ENCODE measurements around the gene RHEBL1.

RHEBL1 gene

GRCh38 chr12:49109641-49110463 is 40.1 kb upstream of the RHEBL1 start:
- Histone ChIP-seq H3K9ac (ENCODE audit: low read depth, low read length, poor library complexity) (peak overlapping the region; percentile 96), H3K14ac (ENCODE audit: low read length) (peak overlapping the region; percentile 92), H2BK5ac (ENCODE audit: low read length) (peak overlapping the region; percentile 69), H3K79me1 (ENCODE audit: low read depth, low read length) (peaks cover 4% of the 10 kb centered on the region), H2AK5ac (ENCODE audit: low read depth, low read length) (peak overlapping the region; percentile 28), H3K9me3 (replicated peaks in 1 of 2; ENCODE audit: control insufficient read depth in 2 of 2, insufficient read depth in 1 of 2, low read depth in 1 of 2, low read length in 2 of 2) (no peaks in the 10 kb centered on the region), H3K4me2 (ENCODE audit: insufficient read depth, low read length, poor library complexity, severe bottlenecking) (peak overlapping the region; percentile 61), H2AFZ (ENCODE audit: low read length) (peak overlapping the region; percentile 89), H2BK15ac (ENCODE audit: low read length) (no peak overlapping the region), H4K8ac (ENCODE audit: low read depth, low read length) (no peak overlapping the region), H3K18ac (ENCODE audit: low read length) (peak overlapping the region; percentile 98), H4K91ac (ENCODE audit: low read depth, low read length, poor library complexity) (no peak overlapping the region), H3K4me3 (ENCODE audit: low read length in 2 of 2) (peak overlapping the region; percentile 91 to 98), H3K27me3 (ENCODE audit: control insufficient read depth in 3 of 3, insufficient read depth in 3 of 3, low read depth in 1 of 3, low read length in 3 of 3) (no peaks in the 10 kb centered on the region), H3K4me1 (ENCODE audit: control insufficient read depth in 2 of 2, insufficient read depth in 1 of 2, low read depth in 1 of 2, low read length in 2 of 2) (peaks cover 6 to 7% of the 10 kb centered on the region in 2 donors), H3K4ac (ENCODE audit: low read length) (no peak overlapping the region), H3K36me3 (replicated peaks in 1 of 2; ENCODE audit: control insufficient read depth in 2 of 2, insufficient read depth in 2 of 2, low read length in 2 of 2) (peaks cover 11 to 33% of the 10 kb centered on the region in 2 donors), H2BK12ac (ENCODE audit: low read length) (no peak overlapping the region), H2BK120ac (ENCODE audit: low read depth, low read length) (no peak overlapping the region), H3K27ac (replicated peaks; ENCODE audit: low read length) (peak overlapping the region; percentile 87), H3K23ac (ENCODE audit: low read depth, low read length, poor library complexity) (peak overlapping the region; percentile 38)
- no peak for DNase-seq (ENCODE audit: low spot score)
- WGBS, 2 donors (ENCODE audit: extremely low coverage in 2 of 2, insufficient read length in 2 of 2, insufficient replicate concordance in 1 of 2), result no CpG with 5 or more reads among the region's 33 CpGs

- Histone ChIP-seq H3K4me3 (ENCODE audit: low read length in 2 of 2) (peak overlapping the region in 1 of 2 donors; percentile 91), H3K4ac (ENCODE audit: low read length) (no peak overlapping the region), H3K36me3 (replicated peaks in 1 of 2; ENCODE audit: control insufficient read depth in 2 of 2, insufficient read depth in 2 of 2, low read length in 2 of 2) (peaks cover 16 to 41% of the 10 kb centered on the region in 2 donors), H2BK120ac (ENCODE audit: low read depth, low read length) (no peak overlapping the region), H3K79me1 (ENCODE audit: low read depth, low read length) (peaks cover 4% of the 10 kb centered on the region), H4K8ac (ENCODE audit: low read depth, low read length) (no peak overlapping the region), H3K9ac (ENCODE audit: low read depth, low read length, poor library complexity) (no peak overlapping the region), H3K23ac (ENCODE audit: low read depth, low read length, poor library complexity) (no peak overlapping the region), H3K27ac (replicated peaks; ENCODE audit: low read length) (no peak overlapping the region), H3K4me2 (ENCODE audit: insufficient read depth, low read length, poor library complexity, severe bottlenecking) (no peak overlapping the region), H3K4me1 (ENCODE audit: control insufficient read depth in 2 of 2, insufficient read depth in 1 of 2, low read depth in 1 of 2, low read length in 2 of 2) (peaks cover 6 to 7% of the 10 kb centered on the region in 2 donors), H3K9me3 (replicated peaks in 1 of 2; ENCODE audit: control insufficient read depth in 2 of 2, insufficient read depth in 1 of 2, low read depth in 1 of 2, low read length in 2 of 2) (no peaks in the 10 kb centered on the region), H2BK5ac (ENCODE audit: low read length) (no peak overlapping the region), H4K91ac (ENCODE audit: low read depth, low read length, poor library complexity) (no peak overlapping the region), H2BK12ac (ENCODE audit: low read length) (no peak overlapping the region), H3K14ac (ENCODE audit: low read length) (no peak overlapping the region), H2AK5ac (ENCODE audit: low read depth, low read length) (no peak overlapping the region), H3K18ac (ENCODE audit: low read length) (no peak overlapping the region), H2BK15ac (ENCODE audit: low read length) (no peak overlapping the region), H2AFZ (ENCODE audit: low read length) (no peak overlapping the region), H3K27me3 (ENCODE audit: control insufficient read depth in 3 of 3, insufficient read depth in 3 of 3, low read depth in 1 of 3, low read length in 3 of 3) (no peaks in the 10 kb centered on the region)
- DNase-seq (ENCODE audit: low spot score), result no peak
- no CpG with 5 or more reads among the region's 4 CpGs for WGBS, 2 donors (ENCODE audit: extremely low coverage in 2 of 2, insufficient read length in 2 of 2, insufficient replicate concordance in 1 of 2)
These were observed 39.2 kb upstream of the RHEBL1 start for GRCh38 chr12:49108958-49109404.

GRCh38 chr12:49105504-49106084 is 35.8 kb upstream of the RHEBL1 start:
- H3K27ac ChIP-seq (replicated peaks; ENCODE audit: low read length), result no peak overlapping the region
- WGBS, 2 donors (ENCODE audit: extremely low coverage in 2 of 2, insufficient read length in 2 of 2, insufficient replicate concordance in 1 of 2), result no CpG with 5 or more reads among the region's 9 CpGs
- H4K8ac ChIP-seq (ENCODE audit: low read depth, low read length), result no peak overlapping the region

GRCh38 chr12:49104822-49105221 is 35.0 kb upstream of the RHEBL1 start:
- Histone ChIP-seq H4K8ac (ENCODE audit: low read depth, low read length) (no peak overlapping the region), H3K9me3 (replicated peaks in 1 of 2; ENCODE audit: control insufficient read depth in 2 of 2, insufficient read depth in 1 of 2, low read depth in 1 of 2, low read length in 2 of 2) (no peaks in the 10 kb centered on the region), H3K23ac (ENCODE audit: low read depth, low read length, poor library complexity) (no peak overlapping the region), H2AFZ (ENCODE audit: low read length) (no peak overlapping the region), H3K27me3 (ENCODE audit: control insufficient read depth in 3 of 3, insufficient read depth in 3 of 3, low read depth in 1 of 3, low read length in 3 of 3) (no peaks in the 10 kb centered on the region), H3K4me2 (ENCODE audit: insufficient read depth, low read length, poor library complexity, severe bottlenecking) (no peak overlapping the region), H3K14ac (ENCODE audit: low read length) (no peak overlapping the region), H2AK5ac (ENCODE audit: low read depth, low read length) (no peak overlapping the region), H2BK15ac (ENCODE audit: low read length) (no peak overlapping the region), H3K4me1 (ENCODE audit: control insufficient read depth in 2 of 2, insufficient read depth in 1 of 2, low read depth in 1 of 2, low read length in 2 of 2) (peaks cover 6 to 7% of the 10 kb centered on the region in 2 donors), H3K36me3 (replicated peaks in 1 of 2; ENCODE audit: control insufficient read depth in 2 of 2, insufficient read depth in 2 of 2, low read length in 2 of 2) (peaks cover 44 to 83% of the 10 kb centered on the region in 2 donors), H3K79me1 (ENCODE audit: low read depth, low read length) (no peaks in the 10 kb centered on the region), H3K18ac (ENCODE audit: low read length) (no peak overlapping the region), H2BK120ac (ENCODE audit: low read depth, low read length) (no peak overlapping the region), H3K4me3 (ENCODE audit: low read length in 2 of 2) (no peak overlapping the region), H2BK12ac (ENCODE audit: low read length) (no peak overlapping the region), H2BK5ac (ENCODE audit: low read length) (no peak overlapping the region), H3K9ac (ENCODE audit: low read depth, low read length, poor library complexity) (no peak overlapping the region), H3K4ac (ENCODE audit: low read length) (no peak overlapping the region), H3K27ac (replicated peaks; ENCODE audit: low read length) (no peak overlapping the region), H4K91ac (ENCODE audit: low read depth, low read length, poor library complexity) (no peak overlapping the region)
- no CpG with 5 or more reads among the region's 3 CpGs for WGBS, 2 donors (ENCODE audit: extremely low coverage in 2 of 2, insufficient read length in 2 of 2, insufficient replicate concordance in 1 of 2)
- no peak for DNase-seq (ENCODE audit: low spot score)

More at GRCh38 chr12:49105504-49106084, 35.8 kb upstream of the RHEBL1 start:
- Histone ChIP-seq H2BK15ac (ENCODE audit: low read length) (no peak overlapping the region), H2AK5ac (ENCODE audit: low read depth, low read length) (no peak overlapping the region), H3K36me3 (replicated peaks in 1 of 2; ENCODE audit: control insufficient read depth in 2 of 2, insufficient read depth in 2 of 2, low read length in 2 of 2) (peaks cover 39 to 75% of the 10 kb centered on the region in 2 donors), H3K18ac (ENCODE audit: low read length) (no peak overlapping the region), H3K4me2 (ENCODE audit: insufficient read depth, low read length, poor library complexity, severe bottlenecking) (no peak overlapping the region), H4K91ac (ENCODE audit: low read depth, low read length, poor library complexity) (no peak overlapping the region), H3K4me3 (ENCODE audit: low read length in 2 of 2) (no peak overlapping the region), H3K79me1 (ENCODE audit: low read depth, low read length) (peaks cover 4% of the 10 kb centered on the region), H3K4ac (ENCODE audit: low read length) (no peak overlapping the region), H2AFZ (ENCODE audit: low read length) (no peak overlapping the region), H2BK12ac (ENCODE audit: low read length) (no peak overlapping the region), H3K4me1 (ENCODE audit: control insufficient read depth in 2 of 2, insufficient read depth in 1 of 2, low read depth in 1 of 2, low read length in 2 of 2) (peaks cover 6 to 7% of the 10 kb centered on the region in 2 donors), H3K9ac (ENCODE audit: low read depth, low read length, poor library complexity) (no peak overlapping the region), H3K23ac (ENCODE audit: low read depth, low read length, poor library complexity) (no peak overlapping the region), H2BK120ac (ENCODE audit: low read depth, low read length) (no peak overlapping the region), H3K27me3 (ENCODE audit: control insufficient read depth in 3 of 3, insufficient read depth in 3 of 3, low read depth in 1 of 3, low read length in 3 of 3) (no peaks in the 10 kb centered on the region), H3K14ac (ENCODE audit: low read length) (no peak overlapping the region), H2BK5ac (ENCODE audit: low read length) (no peak overlapping the region), H3K9me3 (replicated peaks in 1 of 2; ENCODE audit: control insufficient read depth in 2 of 2, insufficient read depth in 1 of 2, low read depth in 1 of 2, low read length in 2 of 2) (no peaks in the 10 kb centered on the region)
- no peak for DNase-seq (ENCODE audit: low spot score)
